Endothelial cell of umbilical vein (primary cell): Measurements from ENCODE around the gene OSCAR. TPM values are rescaled to one million over a fixed set of nuclear protein-coding genes. Genes with fewer than 3 reads are reported as not detected.

Experiments
- BruUV-seq: library from RNA; stranded (reverse); fragments of 400-500 nt; replicated peaks from 2 replicates; lab custom pipeline; 2021; lab: Mats Ljungman, UMichigan
- CTCF ChIA-PET: fragments of 300-600, 350-600 bp; sonication (Branson Sonifier 250); formaldehyde crosslinking; loops from one replicate; lab custom pipeline; 2021; ENCODE audit warnings: antibody characterized with exemption, inconsistent platforms; lab: Charles Lee
- POLR2A ChIA-PET: fragments of 300-600, 350-600 bp; sonication (Branson Sonifier 250); formaldehyde crosslinking; loops from one replicate; lab custom pipeline; 2021; ENCODE audit warnings: antibody characterized with exemption, inconsistent platforms; lab: Charles Lee
- DNase-seq: peaks from one replicate; pipeline ENCODE4 v3.0.0-alpha.2; 2011; ENCODE audit warnings: low read depth, low spot score
- FAIRE-seq: peaks from 2 replicates; lab custom pipeline; 2011; peaks lifted over from hg19 to GRCh38; lab: Jason Lieb, UNC
- H2AFZ ChIP-seq: 2 replicates; pipeline ENCODE4 v1.6.0; 2012; ENCODE audit warnings: low read depth, low read length, control low read depth, inconsistent platforms
- H3K27ac ChIP-seq: 2 replicates; pipeline ENCODE4 v1.5.1; 2011; ENCODE audit warnings: low read depth, mild to moderate bottlenecking, control low read depth, low read length, moderate library complexity; ENCODE audit not compliant: insufficient read depth
- H3K27me3 ChIP-seq, 2 experiments: 2 replicates each; pipeline versions ENCODE4 v1.6.0 to v1.6.1; 2011; ENCODE audit warnings: low read length in 2 of 2, mixed read lengths in 1 of 2; ENCODE audit not compliant: control insufficient read depth in 2 of 2, insufficient read depth in 2 of 2
- H3K36me3 ChIP-seq, 2 experiments: 2 replicates in 1 of 2; 3 replicates in 1 of 2; pipeline ENCODE4 v1.5.1; 2011; ENCODE audit warnings: low read length in 2 of 2, mild to moderate bottlenecking in 1 of 2, moderate library complexity in 1 of 2; ENCODE audit not compliant: control insufficient read depth in 2 of 2, insufficient read depth in 2 of 2; ENCODE audit errors: extremely low read depth in 1 of 2
- H3K4me1 ChIP-seq: 3 replicates; pipeline ENCODE4 v1.5.1; 2011; ENCODE audit warnings: mild to moderate bottlenecking, low read length; ENCODE audit not compliant: control insufficient read depth, insufficient read depth; ENCODE audit errors: extremely low read depth
- H3K4me2 ChIP-seq: 2 replicates; pipeline ENCODE4 v1.6.1; 2011; ENCODE audit warnings: low read length, control low read depth, mixed read lengths; ENCODE audit not compliant: insufficient read depth
- H3K4me3 ChIP-seq, 3 experiments: fragments of 200-600 bp in 1 of 3; sonication (generic), shearing (Covaris generic) in 1 of 3; replicated peaks in 1 of 3; 2 replicates each; pipeline ENCODE4 v1.5.1; 2011 to 2016; ENCODE audit warnings: control low read depth in 3 of 3, low read length in 3 of 3, mild to moderate bottlenecking in 2 of 3, inconsistent platforms in 1 of 3, low read depth in 1 of 3, moderate library complexity in 1 of 3; ENCODE audit not compliant: insufficient read depth in 1 of 3
- H3K79me2 ChIP-seq: 2 replicates; pipeline ENCODE4 v1.6.0; 2012; ENCODE audit warnings: low read length, inconsistent platforms; ENCODE audit not compliant: control insufficient read depth, insufficient read depth
- H3K9ac ChIP-seq: replicated peaks from 2 replicates; pipeline ENCODE3; 2011; ENCODE audit warnings: low read length, control low read depth; ENCODE audit not compliant: insufficient read depth; ENCODE audit errors: extremely low read depth
- H3K9me1 ChIP-seq: replicated peaks from 3 replicates; pipeline ENCODE4 v1.6.0; 2011; ENCODE audit warnings: mild to moderate bottlenecking, low read length; ENCODE audit not compliant: control insufficient read depth, insufficient read depth; ENCODE audit errors: extremely low read depth
- H3K9me3 ChIP-seq: replicated peaks from 2 replicates; pipeline ENCODE4 v1.5.1; 2012; ENCODE audit warnings: low read length, inconsistent platforms; ENCODE audit not compliant: control insufficient read depth, insufficient read depth
- H4K20me1 ChIP-seq: replicated peaks from 2 replicates; pipeline ENCODE3; 2011; ENCODE audit warnings: mild to moderate bottlenecking, low read length; ENCODE audit not compliant: control insufficient read depth, insufficient read depth; ENCODE audit errors: extremely low read depth
- EZH2 ChIP-seq: IDR thresholded peaks from 2 replicates; pipeline ENCODE4 v1.6.1; 2012; ENCODE audit warnings: borderline replicate concordance, low read depth, mild to moderate bottlenecking, moderate library complexity, low read length, inconsistent platforms; ENCODE audit not compliant: severe bottlenecking
- FOS ChIP-seq: IDR thresholded peaks from 2 replicates; pipeline ENCODE4 v1.6.1; 2011; ENCODE audit warnings: mild to moderate bottlenecking, low read length, moderate library complexity, borderline replicate concordance; ENCODE audit not compliant: insufficient read depth
- GATA2 ChIP-seq: IDR thresholded peaks from 2 replicates; pipeline ENCODE4 v1.7.0; 2011; ENCODE audit warnings: low read depth, mild to moderate bottlenecking, moderate library complexity, mixed read lengths, low read length; ENCODE audit not compliant: insufficient read length, insufficient read depth
- JUN ChIP-seq: IDR thresholded peaks from 2 replicates; pipeline ENCODE4 v1.6.1; 2011; ENCODE audit warnings: borderline replicate concordance, low read depth; ENCODE audit not compliant: insufficient read length, insufficient read depth
- MYC ChIP-seq: IDR thresholded peaks from one replicate; pipeline ENCODE4 v1.6.1; 2011; ENCODE audit warnings: mild to moderate bottlenecking, low read depth, low read length
- POLR2A ChIP-seq: IDR thresholded peaks from 2 replicates; pipeline ENCODE4 v1.6.1; 2012; ENCODE audit warnings: low read depth, mild to moderate bottlenecking, control low read depth, low read length
- POLR2AphosphoS5 ChIP-seq: IDR thresholded peaks from 2 replicates; pipeline ENCODE4 v1.6.1; 2012; ENCODE audit warnings: low read depth, mild to moderate bottlenecking, control low read depth, low read length, moderate library complexity; ENCODE audit not compliant: insufficient read depth
- dilution Hi-C: fragments of 300-500 bp; cut with MboI; formaldehyde crosslinking; loops from one replicate; pipeline ENCODE4 v1.15.0; 2019; ENCODE audit warnings: low sequenced_read_pairs; ENCODE audit not compliant: extremely low pct_ligation_motif_present
- intact Hi-C: fragments of 100-400 bp; cut with micrococcal nuclease; formaldehyde crosslinking; loops from one replicate; pipeline ENCODE4 v1.10.0; 2022
- polyA plus RNA-seq, 4 experiments: library from polyadenylated mRNA; depleted of rRNA in 3 of 4; stranded (reverse) in 3 of 4; unstranded in 1 of 4; fragments of >200 nt; gene quantifications; 2 replicates each; pipeline versions ENCODE4 v1.2.1 to v1.2.3, GENCODE V29; 2011 to 2012; ENCODE audit warnings: missing spikeins in 1 of 4
- total RNA-seq: library from RNA; stranded (reverse); gene quantifications from 2 replicates; pipeline ENCODE4 v1.2.3, GENCODE V29; 2021
- TF ChIP-seq, protein P1 (sequence below), 2 donors: IDR thresholded peaks; 1 replicate in 1 of 2; 2 replicates in 1 of 2; pipeline ENCODE4 v1.5.1; 2011; ENCODE audit warnings: low read length in 2 of 2, mild to moderate bottlenecking in 2 of 2, moderate library complexity in 2 of 2, control low read depth in 1 of 2, inconsistent platforms in 1 of 2, low read depth in 1 of 2; ENCODE audit not compliant: insufficient read depth in 1 of 2; ENCODE audit errors: extremely low read depth in 1 of 2
- TF ChIP-seq, protein P2 (sequence below): IDR thresholded peaks from 2 replicates; pipeline ENCODE4 v1.6.1; 2011; ENCODE audit not compliant: insufficient read depth, insufficient read length

The OSCAR gene
- total and polyA plus RNA-seq, 2 donors (not counting 3 experiments of a cell fraction or from before 2014, with no cell fraction given), result 0.08 TPM; not detected in 1

DNA sequence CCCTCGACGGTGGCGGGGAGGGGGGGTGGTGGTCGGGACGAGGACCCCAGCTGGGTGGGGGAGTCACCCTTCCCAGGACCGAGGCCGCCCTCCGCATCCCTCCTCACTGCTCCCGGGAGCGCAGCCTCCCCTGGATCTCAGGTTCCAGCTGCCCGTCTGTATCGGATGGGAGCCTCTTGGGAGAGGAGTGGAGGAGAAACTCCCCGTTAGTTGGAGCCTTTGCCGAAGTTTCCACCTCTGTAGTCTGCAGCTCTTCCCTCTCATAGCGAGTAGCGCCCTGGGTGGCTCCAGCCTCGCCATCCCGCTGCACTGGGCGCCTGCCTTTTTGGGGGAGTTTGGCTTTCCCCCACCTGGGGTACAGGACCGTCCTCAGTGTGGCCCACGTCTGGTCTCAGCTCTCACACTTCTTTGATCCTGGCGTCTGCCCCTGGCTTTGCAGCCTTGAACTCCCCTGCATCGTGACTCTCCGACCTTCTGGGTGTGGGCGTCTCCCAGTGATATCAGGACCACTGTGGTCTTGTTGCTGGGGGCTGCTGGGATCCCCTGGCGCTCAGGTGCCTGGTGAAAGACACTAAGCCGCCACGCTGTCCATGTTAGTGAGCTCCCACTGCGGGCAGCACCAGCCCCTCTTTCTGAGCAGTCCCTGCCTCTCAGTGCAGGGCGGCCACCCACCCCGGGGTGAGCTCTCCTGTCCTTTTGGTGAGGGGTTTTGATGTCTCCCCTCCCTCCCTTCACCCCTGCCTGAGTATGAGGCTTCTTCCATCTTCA is 38.1 kb upstream of the OSCAR start:
- H3K9me3 ChIP-seq, result no peaks in the 10 kb centered on the region
- H3K9ac ChIP-seq, result peak overlapping the region; percentile 94
- peaks cover 49% of the 10 kb centered on the region for H3K79me2 ChIP-seq
- peak overlapping the region; percentile 55 to 98 (median 66) for H3K4me3 ChIP-seq
- CTCF ChIA-PET, result interaction anchor here (1.0 kb wide), 1 partner anchor 346 kb away, joined by 3 read pairs; no protein-coding TSS in a partner anchor
- H3K4me1 ChIP-seq, result peaks cover 17% of the 10 kb centered on the region
- DNase-seq (no peak), FAIRE-seq (no peak)
- H4K20me1 ChIP-seq, result no peaks in the 10 kb centered on the region
- no peak for TF ChIP-seq MYC
- TF ChIP-seq, protein P1, sequence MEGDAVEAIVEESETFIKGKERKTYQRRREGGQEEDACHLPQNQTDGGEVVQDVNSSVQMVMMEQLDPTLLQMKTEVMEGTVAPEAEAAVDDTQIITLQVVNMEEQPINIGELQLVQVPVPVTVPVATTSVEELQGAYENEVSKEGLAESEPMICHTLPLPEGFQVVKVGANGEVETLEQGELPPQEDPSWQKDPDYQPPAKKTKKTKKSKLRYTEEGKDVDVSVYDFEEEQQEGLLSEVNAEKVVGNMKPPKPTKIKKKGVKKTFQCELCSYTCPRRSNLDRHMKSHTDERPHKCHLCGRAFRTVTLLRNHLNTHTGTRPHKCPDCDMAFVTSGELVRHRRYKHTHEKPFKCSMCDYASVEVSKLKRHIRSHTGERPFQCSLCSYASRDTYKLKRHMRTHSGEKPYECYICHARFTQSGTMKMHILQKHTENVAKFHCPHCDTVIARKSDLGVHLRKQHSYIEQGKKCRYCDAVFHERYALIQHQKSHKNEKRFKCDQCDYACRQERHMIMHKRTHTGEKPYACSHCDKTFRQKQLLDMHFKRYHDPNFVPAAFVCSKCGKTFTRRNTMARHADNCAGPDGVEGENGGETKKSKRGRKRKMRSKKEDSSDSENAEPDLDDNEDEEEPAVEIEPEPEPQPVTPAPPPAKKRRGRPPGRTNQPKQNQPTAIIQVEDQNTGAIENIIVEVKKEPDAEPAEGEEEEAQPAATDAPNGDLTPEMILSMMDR (IDR thresholded peaks at IDR 0.05; ENCODE audit: extremely low read depth in 1 of 2, insufficient read depth in 1 of 2, low read depth in 1 of 2, low read length in 2 of 2), result no peak
- TF ChIP-seq, protein P2, sequence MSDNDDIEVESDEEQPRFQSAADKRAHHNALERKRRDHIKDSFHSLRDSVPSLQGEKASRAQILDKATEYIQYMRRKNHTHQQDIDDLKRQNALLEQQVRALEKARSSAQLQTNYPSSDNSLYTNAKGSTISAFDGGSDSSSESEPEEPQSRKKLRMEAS, result no peak
- no peak for TF ChIP-seq POLR2AphosphoS5
- no peak for TF ChIP-seq GATA2
- TF ChIP-seq EZH2, result no peak
- TF ChIP-seq POLR2A, result no peak
- TF ChIP-seq FOS, result no peak
- TF ChIP-seq JUN, result no peak
- BruUV-seq, result no TSS peak
- H3K27me3 ChIP-seq, result no peaks in the 10 kb centered on the region
- H3K27ac ChIP-seq, result no peak overlapping the region
- no peaks in the 10 kb centered on the region for H3K9me1 ChIP-seq
- H2AFZ ChIP-seq, result no peak overlapping the region
- intact Hi-C loops (no loop called here), dilution Hi-C loops (no loop called here)
- peak overlapping the region; percentile 81 for H3K4me2 ChIP-seq
- POLR2A ChIA-PET, result interaction anchor here (0.5 to 0.7 kb wide), 2 partner anchors 9 to 50 kb away, joined by 4 to 5 read pairs; no protein-coding TSS in a partner anchor
- H3K36me3 ChIP-seq, result peaks cover 12% of the 10 kb centered on the region in 2 experiments
